K562 (cell line): ENCODE data around the gene ZNF322. TPM values are rescaled to one million over a fixed set of nuclear protein-coding genes. Genes with fewer than 3 reads are reported as not detected.
"Not testable (repeated sequence)": the region's sequence is repeated elsewhere in the genome, so short reads cannot be mapped to it uniquely, and the experiment has no call there.

Source experiments
- ATAC-seq: fragments of 200-7000 bp; cut with Tn5 transposase; 3 replicates; pipeline ENCODE4 v1.9.1; 2020; ENCODE audit warnings: moderate library complexity
- BruUV-seq: library from RNA; stranded (reverse); fragments of 400-500 nt; replicated peaks from 2 replicates; lab custom pipeline; 2021; lab: Mats Ljungman, UMichigan
- CTCF ChIA-PET: fragments of 300-600 bp; formaldehyde crosslinking; extraction: SDS; loops from one replicate; lab custom pipeline; 2021; ENCODE audit warnings: low intra/inter-chr PET ratio; lab: Yijun Ruan, JAX
- POLR2A ChIA-PET: fragments of 300-600, 350-650 bp; sonication (Branson Sonifier 250); formaldehyde crosslinking; extraction: SDS; loops from one replicate; lab custom pipeline; 2021; ENCODE audit warnings: antibody characterized with exemption, inconsistent platforms; lab: Yijun Ruan, JAX
- DNase-seq, 4 experiments: peaks; one replicate each; pipeline versions ENCODE4 v3.0.0 to v3.0.0-alpha.2; 2011 to 2018; ENCODE audit warnings: low spot score in 3 of 4, mixed read lengths in 3 of 4; ENCODE audit errors: extremely low read depth in 1 of 4
- FAIRE-seq: peaks from 2 replicates; lab custom pipeline; 2011; peaks lifted over from hg19 to GRCh38; lab: Jason Lieb, UNC
- H2AFZ ChIP-seq: 2 replicates; pipeline ENCODE4 v1.6.0; 2011; ENCODE audit warnings: low read depth, low read length, control low read depth, inconsistent platforms
- H3K27ac ChIP-seq: fragments of 200-600 bp; 3 replicates; pipeline ENCODE4 v1.8.0; 2011; ENCODE audit warnings: low read depth, mild to moderate bottlenecking, control low read depth, inconsistent platforms, low read length, moderate library complexity, mixed read lengths; ENCODE audit errors: extremely low read depth
- H3K27me3 ChIP-seq, 2 experiments: fragments of 300-600 bp in 1 of 2; 2 replicates in 1 of 2; 3 replicates in 1 of 2; pipeline versions ENCODE4 v1.6.0 to v1.8.0; 2011; ENCODE audit warnings: inconsistent platforms in 2 of 2, low read length in 2 of 2, mild to moderate bottlenecking in 1 of 2, mixed read lengths in 1 of 2, moderate library complexity in 1 of 2; ENCODE audit not compliant: control insufficient read depth in 2 of 2, insufficient read depth in 2 of 2
- H3K36me3 ChIP-seq: fragments of 300-600 bp; 3 replicates; pipeline ENCODE4 v1.8.0; 2011; ENCODE audit warnings: mild to moderate bottlenecking, low read length, inconsistent platforms; ENCODE audit not compliant: control insufficient read depth, insufficient read depth
- H3K4me1 ChIP-seq, 2 experiments: fragments of 200-600 bp in 1 of 2; replicated peaks in 1 of 2; 2 replicates in 1 of 2; 3 replicates in 1 of 2; pipeline versions ENCODE4 v1.5.1 to v1.8.0; 2011; ENCODE audit warnings: inconsistent platforms in 2 of 2, low read length in 2 of 2, mild to moderate bottlenecking in 1 of 2, mixed read lengths in 1 of 2, moderate library complexity in 1 of 2; ENCODE audit not compliant: control insufficient read depth in 2 of 2, insufficient read depth in 2 of 2
- H3K4me2 ChIP-seq: 2 replicates; pipeline ENCODE4 v1.6.1; 2011; ENCODE audit warnings: low read length, control low read depth, inconsistent platforms, mixed read lengths; ENCODE audit not compliant: insufficient read depth
- H3K4me3 ChIP-seq: fragments of 200-600 bp; sonication (generic), shearing (Covaris generic); 2 replicates; pipeline ENCODE4 v1.5.1; 2016; ENCODE audit warnings: control low read depth, inconsistent platforms
- H3K79me2 ChIP-seq: fragments of 200-600 bp; 3 replicates; pipeline ENCODE4 v1.8.0; 2011; ENCODE audit warnings: low read length, inconsistent platforms; ENCODE audit not compliant: control insufficient read depth, insufficient read depth
- H3K9ac ChIP-seq, 2 experiments: 2 replicates each; pipeline versions ENCODE4 v1.6.0 to v1.6.1; 2011; ENCODE audit warnings: low read depth in 2 of 2, low read length in 2 of 2, control low read depth in 1 of 2, inconsistent platforms in 1 of 2, mild to moderate bottlenecking in 1 of 2, mixed read lengths in 1 of 2; ENCODE audit not compliant: insufficient read depth in 1 of 2
- H3K9me1 ChIP-seq: one replicate; pipeline ENCODE4 v1.6.0; 2011; ENCODE audit warnings: inconsistent platforms, mild to moderate bottlenecking, low read length, moderate library complexity; ENCODE audit not compliant: control insufficient read depth, insufficient read depth
- H3K9me3 ChIP-seq: replicated peaks from 2 replicates; pipeline ENCODE4 v1.5.1; 2011; ENCODE audit warnings: low read depth, low read length, inconsistent platforms; ENCODE audit not compliant: control insufficient read depth, insufficient read depth
- H4K20me1 ChIP-seq: replicated peaks from 2 replicates; pipeline ENCODE4 v1.6.1; 2011; ENCODE audit warnings: low read length, inconsistent platforms, mixed read lengths; ENCODE audit not compliant: control insufficient read depth, insufficient read depth
- KDM1A ChIP-seq, 2 experiments: fragments of 450-650 bp; IDR thresholded peaks; 2 replicates each; pipeline ENCODE4 v1.6.1; 2016; ENCODE audit warnings: mild to moderate bottlenecking in 2 of 2
- WGBS: fragments of 100-300 bp; shearing (Covaris generic); methylation state at CpG from one replicate; pipeline ENCODE4 v1.1.6; 2016; ENCODE audit warnings: low coverage, mixed read lengths; ENCODE audit not compliant: insufficient coverage; ENCODE audit errors: missing lambda C conversion rate; 5-methylcytosine and 5-hydroxymethylcytosine counted together
- in situ Hi-C: fragments of 300-500 bp; cut with MboI; formaldehyde crosslinking; loops from 4 replicates; pipeline ENCODE4 v1.15.0; 2018; ENCODE audit warnings: inconsistent platforms, mixed read lengths
- intact Hi-C: fragments of 100-400 bp; cut with micrococcal nuclease; formaldehyde crosslinking; loops from 2 replicates; pipeline ENCODE4 v1.14.2; 2022
- polyA plus RNA-seq, 8 experiments: library from polyadenylated mRNA; depleted of rRNA in 4 of 8; stranded (reverse) in 5 of 8; unstranded in 3 of 8; fragments of >200 nt; fragmentation: Nextera tagmentation in 2 of 8; fragmentation: Illumina TruSeq in 1 of 8; extraction: Ambion mirVana in 2 of 8; extraction: Trizol in 1 of 8; gene quantifications; 2 replicates each; pipeline versions ENCODE4 v1.2.1 to v1.2.3, GENCODE V29; 2011 to 2014; ENCODE audit warnings: inconsistent platforms in 1 of 8, missing spikeins in 1 of 8
- total RNA-seq, 7 experiments: library from RNA; depleted of rRNA in 6 of 7; stranded (reverse); fragments of >200 nt in 6 of 7; fragmentation: Illumina TruSeq in 2 of 7; extraction: Trizol in 2 of 7; gene quantifications; 2 replicates each; pipeline versions ENCODE4 v1.2.1 to v1.2.3, GENCODE V29; 2011 to 2021; ENCODE audit warnings: low replicate concordance in 1 of 7

Gene ZNF322
- total and polyA plus RNA-seq, 9 of the 15 experiments (the other 6 are each of a cell fraction or from before 2014, with no cell fraction given) = 4.7 to 31.2 (median 18.7) TPM

- in situ Hi-C loops = loop anchor here (5.0 kb wide), 1 partner anchor 162 kb away; no protein-coding TSS in a partner anchor
- not testable (repeated sequence) for H3K27me3 ChIP-seq
- TF ChIP-seq KDM1A (IDR thresholded peaks at IDR 0.05) = peak in 1 of 2 experiments; percentile 12; a peak in 1 of 4 replicates
- TF ChIP-seq, all 486 proteins: peak for 1; not testable (repeated sequence) for 485
- FAIRE-seq, BruUV-seq, CTCF ChIA-PET, H2AFZ ChIP-seq, H3K9me3 ChIP-seq, H3K9me1 ChIP-seq, intact Hi-C loops, H3K4me2 ChIP-seq, DNase-seq, H3K4me3 ChIP-seq, H4K20me1 ChIP-seq, H3K36me3 ChIP-seq, H3K4me1 ChIP-seq, H3K27ac ChIP-seq, H3K79me2 ChIP-seq, POLR2A ChIA-PET, ATAC-seq, H3K9ac ChIP-seq: not testable (repeated sequence)
- WGBS = 3% methylated on average over 7 of the region's 7 CpGs
Observed at GRCh38 chr6:26670558-26670957, 11.0 kb upstream of the ZNF322 start.

- H3K9ac ChIP-seq, intact Hi-C loops, H3K36me3 ChIP-seq, CTCF ChIA-PET, H2AFZ ChIP-seq, H3K9me1 ChIP-seq, ATAC-seq, H3K4me3 ChIP-seq, H3K4me1 ChIP-seq, FAIRE-seq, H3K27ac ChIP-seq, POLR2A ChIA-PET, H3K9me3 ChIP-seq, BruUV-seq, H4K20me1 ChIP-seq, H3K27me3 ChIP-seq, DNase-seq, H3K79me2 ChIP-seq, H3K4me2 ChIP-seq: not testable (repeated sequence)
- in situ Hi-C loops = loop anchor here (5.0 kb wide), 1 partner anchor 162 kb away; no protein-coding TSS in a partner anchor
- peak in 1 of 2 experiments; percentile 59; a peak in 1 of 4 replicates for TF ChIP-seq KDM1A (IDR thresholded peaks at IDR 0.05)
- WGBS = 15% methylated on average over 6 of the region's 6 CpGs
Observed at GRCh38 chr6:26670003-26670402, 10.5 kb upstream of the ZNF322 start.
